Forelimb muscle (tissue), 1 donor: ENCODE data around the gene BET1. TPM values are rescaled to one million over a fixed set of nuclear protein-coding genes. Genes with fewer than 3 reads are reported as not detected.
A peak's percentile ranks its signal among the peaks of the same experiment; 100 is the strongest.

Experiments used
- DNase-seq: peaks from one replicate; pipeline ENCODE4 v3.0.0-alpha.2; 2013; ENCODE audit warnings: low read depth
- polyA plus RNA-seq: library from polyadenylated mRNA; unstranded; fragments of 120-200 nt; gene quantifications from one replicate; pipeline ENCODE4 v1.2.1, GENCODE V29; 2013; ENCODE audit not compliant: insufficient read length

BET1 gene
- polyA plus RNA-seq, 1 donor = 22.4 TPM

- DNase-seq = no peak
Observed at GRCh38 chr7:94012746-94013145, 8.6 kb upstream of the BET1 start.

GRCh38 chr7:94011714-94012353 lies 7.7 kb upstream of the BET1 start:
- DNase-seq = no peak

GRCh38 chr7:94008537-94008936 lies 4.4 kb upstream of the BET1 start:
- DNase-seq = no peak

GRCh38 chr7:94005753-94006152 lies 1.6 kb upstream of the BET1 start:
- DNase-seq = no peak

- DNase-seq = peak; percentile 2
Observed at GRCh38 chr7:94003446-94004023, 620 bp downstream of the BET1 start.

GRCh38 chr7:94001396-94001795 lies 2.8 kb downstream of the BET1 start:
- DNase-seq = no peak

GRCh38 chr7:93997868-93998267 lies 6.3 kb downstream of the BET1 start:
- no peak for DNase-seq

- DNase-seq = no peak
Observed at GRCh38 chr7:93992421-93993110, 11.6 kb downstream of the BET1 start.

- DNase-seq = no peak
Observed at GRCh38 chr7:93987297-93987696, 16.9 kb downstream of the BET1 start.

GRCh38 chr7:93985101-93985500 lies 19.1 kb downstream of the BET1 start:
- DNase-seq = no peak

GRCh38 chr7:93984024-93984423 lies 20.1 kb downstream of the BET1 start:
- DNase-seq = no peak

GRCh38 chr7:93981480-93981874 lies 22.7 kb downstream of the BET1 start:
- no peak for DNase-seq

GRCh38 chr7:93980744-93981479 lies 23.2 kb downstream of the BET1 start:
- no peak for DNase-seq

- no peak for DNase-seq
Observed at GRCh38 chr7:93977211-93977950, 26.8 kb downstream of the BET1 start.

GRCh38 chr7:93973134-93973533 lies 31.0 kb downstream of the BET1 start:
- no peak for DNase-seq

GRCh38 chr7:93972029-93972725 lies 32.0 kb downstream of the BET1 start:
- DNase-seq = no peak

GRCh38 chr7:93968911-93969620 lies 35.1 kb downstream of the BET1 start:
- peak; percentile 11 for DNase-seq

- DNase-seq = no peak
Observed at GRCh38 chr7:93964813-93965212, 39.3 kb downstream of the BET1 start.

GRCh38 chr7:93964262-93964661 lies 39.9 kb downstream of the BET1 start:
- no peak for DNase-seq

- DNase-seq = no peak
Observed at GRCh38 chr7:93960986-93961385, 43.2 kb downstream of the BET1 start.

- DNase-seq = no peak
Observed at GRCh38 chr7:93958651-93959050, 45.5 kb downstream of the BET1 start.
